ENCODE measurements around the gene TBX4.

DNA sequence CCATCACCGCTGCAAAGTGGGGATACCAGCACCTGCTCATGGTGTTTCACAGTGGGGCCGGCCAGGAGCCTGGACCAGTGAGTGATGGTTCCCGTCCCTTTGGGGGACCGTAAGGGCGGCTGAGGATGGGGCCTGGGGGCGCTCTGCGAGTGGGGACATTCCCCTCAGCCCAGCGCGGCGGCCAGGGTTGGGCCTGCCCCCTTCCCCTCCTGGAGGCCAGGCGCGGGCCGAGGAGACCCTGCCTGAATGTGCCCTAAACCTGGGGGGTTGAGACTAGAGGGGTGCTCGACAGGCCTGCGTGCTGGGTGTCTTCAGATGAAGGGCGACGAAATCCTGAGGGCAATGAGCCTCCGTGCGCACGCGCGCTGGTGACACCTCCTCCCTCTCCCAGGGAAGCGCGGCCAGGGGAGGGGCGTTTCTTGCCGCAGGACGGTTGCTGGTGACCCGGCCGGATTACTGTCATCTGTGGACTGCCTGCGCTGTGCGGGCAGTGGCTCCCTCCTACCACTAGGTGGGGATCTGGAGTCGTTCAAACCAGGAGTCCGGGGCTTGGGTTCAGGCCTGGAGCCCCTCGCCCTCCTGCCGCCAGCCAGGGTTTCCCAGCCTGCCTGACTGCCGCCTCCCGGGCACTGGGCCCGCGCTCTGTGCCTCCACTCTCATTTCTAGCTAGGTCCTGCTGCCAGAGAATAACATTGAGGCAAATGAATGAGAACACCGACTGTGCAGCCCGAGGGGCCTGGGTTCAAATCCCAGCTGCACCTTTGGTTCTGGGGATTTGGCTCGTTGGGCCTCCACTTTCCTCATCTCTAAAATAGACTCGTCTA lies 35.5 kb upstream of the TBX4 start:
- TF ChIP-seq SP4 (CRISPR knock-in tag; IDR thresholded peaks at IDR 0.05) (peak; percentile 64; the same call in 1 of the 2 replicates), ZNF234 (CRISPR knock-in tag; conservative IDR thresholded peaks at IDR 0.05) (no peak), ZNF335 (CRISPR knock-in tag; IDR thresholded peaks at IDR 0.05) (no peak), POLR2A (IDR thresholded peaks at IDR 0.05; ENCODE audit: insufficient read depth in 1 of 2, low read depth in 2 of 2, low read length in 2 of 2) (no peak), ZBTB42 (CRISPR knock-in tag; IDR thresholded peaks at IDR 0.05) (no peak), MAZ (IDR thresholded peaks at IDR 0.05; ENCODE audit: borderline replicate concordance, low read depth, low read length) (0 out of 2 replicates have a peak, but pooled peaks have one; percentile 59), MAZ (CRISPR knock-in tag; IDR thresholded peaks at IDR 0.05; ENCODE audit: low read depth) (peak; percentile 70), ETV6 (CRISPR knock-in tag; conservative IDR thresholded peaks at IDR 0.05) (no peak; the same call in 1 of the 2 replicates), ZBTB38 (CRISPR knock-in tag; IDR thresholded peaks at IDR 0.05) (no peak), CCAR2 (optimal IDR thresholded peaks at IDR 0.05; ENCODE audit: low read depth, low read length) (no peak)
- TF ChIP-seq, protein P1, sequence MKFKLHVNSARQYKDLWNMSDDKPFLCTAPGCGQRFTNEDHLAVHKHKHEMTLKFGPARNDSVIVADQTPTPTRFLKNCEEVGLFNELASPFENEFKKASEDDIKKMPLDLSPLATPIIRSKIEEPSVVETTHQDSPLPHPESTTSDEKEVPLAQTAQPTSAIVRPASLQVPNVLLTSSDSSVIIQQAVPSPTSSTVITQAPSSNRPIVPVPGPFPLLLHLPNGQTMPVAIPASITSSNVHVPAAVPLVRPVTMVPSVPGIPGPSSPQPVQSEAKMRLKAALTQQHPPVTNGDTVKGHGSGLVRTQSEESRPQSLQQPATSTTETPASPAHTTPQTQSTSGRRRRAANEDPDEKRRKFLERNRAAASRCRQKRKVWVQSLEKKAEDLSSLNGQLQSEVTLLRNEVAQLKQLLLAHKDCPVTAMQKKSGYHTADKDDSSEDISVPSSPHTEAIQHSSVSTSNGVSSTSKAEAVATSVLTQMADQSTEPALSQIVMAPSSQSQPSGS (CRISPR knock-in tag; IDR thresholded peaks at IDR 0.05): peak; percentile 50; the same call in 1 of the 2 replicates
- TF ChIP-seq, protein P2, sequence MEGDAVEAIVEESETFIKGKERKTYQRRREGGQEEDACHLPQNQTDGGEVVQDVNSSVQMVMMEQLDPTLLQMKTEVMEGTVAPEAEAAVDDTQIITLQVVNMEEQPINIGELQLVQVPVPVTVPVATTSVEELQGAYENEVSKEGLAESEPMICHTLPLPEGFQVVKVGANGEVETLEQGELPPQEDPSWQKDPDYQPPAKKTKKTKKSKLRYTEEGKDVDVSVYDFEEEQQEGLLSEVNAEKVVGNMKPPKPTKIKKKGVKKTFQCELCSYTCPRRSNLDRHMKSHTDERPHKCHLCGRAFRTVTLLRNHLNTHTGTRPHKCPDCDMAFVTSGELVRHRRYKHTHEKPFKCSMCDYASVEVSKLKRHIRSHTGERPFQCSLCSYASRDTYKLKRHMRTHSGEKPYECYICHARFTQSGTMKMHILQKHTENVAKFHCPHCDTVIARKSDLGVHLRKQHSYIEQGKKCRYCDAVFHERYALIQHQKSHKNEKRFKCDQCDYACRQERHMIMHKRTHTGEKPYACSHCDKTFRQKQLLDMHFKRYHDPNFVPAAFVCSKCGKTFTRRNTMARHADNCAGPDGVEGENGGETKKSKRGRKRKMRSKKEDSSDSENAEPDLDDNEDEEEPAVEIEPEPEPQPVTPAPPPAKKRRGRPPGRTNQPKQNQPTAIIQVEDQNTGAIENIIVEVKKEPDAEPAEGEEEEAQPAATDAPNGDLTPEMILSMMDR (CRISPR knock-in tag; IDR thresholded peaks at IDR 0.05): peak; percentile 99

Measured in HepG2 (cell line).